Suppressor macrophage (primary cell): ENCODE results near the gene GOLPH3.
"Not testable (repeated sequence)": the region's sequence is repeated elsewhere in the genome, so short reads cannot be mapped to it uniquely, and the experiment has no call there.

Experiments
- DNase-seq, 4 experiments: peaks; one replicate each; pipeline ENCODE4 v3.0.0-alpha.2; 2020 to 2022

Gene GOLPH3

DNA sequence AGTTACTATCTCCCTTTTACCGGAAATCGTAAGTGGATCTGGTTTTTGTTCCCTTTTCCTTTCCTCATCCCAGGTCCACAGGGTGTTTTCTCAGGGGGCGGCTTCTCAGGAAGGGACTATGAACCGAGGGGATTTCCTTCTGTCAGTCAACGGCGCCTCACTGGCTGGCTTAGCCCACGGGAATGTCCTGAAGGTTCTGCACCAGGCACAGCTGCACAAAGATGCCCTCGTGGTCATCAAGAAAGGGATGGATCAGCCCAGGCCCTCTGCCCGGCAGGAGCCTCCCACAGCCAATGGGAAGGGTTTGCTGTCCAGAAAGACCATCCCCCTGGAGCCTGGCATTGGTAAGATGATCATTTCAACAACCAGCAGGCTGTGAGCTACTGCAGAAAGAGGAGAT, 75.8 kb downstream of the GOLPH3 start:
- DNase-seq: no peak

DNA sequence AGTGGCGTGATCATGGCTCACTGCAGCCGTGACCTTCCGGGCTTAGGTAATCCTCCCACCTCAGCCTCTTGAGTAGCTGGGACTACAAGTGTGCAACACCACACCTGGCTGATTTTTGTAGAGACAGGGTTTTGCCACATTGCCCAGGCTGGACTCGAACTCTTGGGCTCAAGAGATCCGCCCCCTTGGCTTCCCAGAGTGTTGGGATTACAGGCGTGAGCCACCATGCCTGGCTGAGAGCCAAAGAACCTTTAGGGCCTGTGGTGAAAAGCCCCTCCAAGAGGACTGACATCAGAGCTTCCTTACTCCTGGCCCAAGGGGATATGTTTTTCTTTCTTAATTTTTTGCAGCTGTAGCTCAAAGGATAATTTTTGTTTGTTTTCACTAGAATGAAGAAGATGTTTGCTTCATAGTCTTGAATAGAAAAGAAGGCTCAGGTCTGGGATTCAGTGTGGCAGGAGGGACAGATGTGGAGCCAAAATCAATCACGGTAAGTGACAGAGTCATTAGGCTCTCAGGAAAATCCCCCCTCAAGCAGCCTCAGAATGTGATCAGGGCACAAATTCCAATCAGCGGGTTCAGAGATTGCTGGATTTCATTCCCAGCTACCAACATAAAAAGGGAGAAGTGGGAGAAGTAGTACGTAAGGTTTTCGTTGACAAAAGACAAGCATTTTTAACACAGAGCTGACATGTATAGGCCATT, 77.1 kb downstream of the GOLPH3 start:
- no peak for DNase-seq

DNA sequence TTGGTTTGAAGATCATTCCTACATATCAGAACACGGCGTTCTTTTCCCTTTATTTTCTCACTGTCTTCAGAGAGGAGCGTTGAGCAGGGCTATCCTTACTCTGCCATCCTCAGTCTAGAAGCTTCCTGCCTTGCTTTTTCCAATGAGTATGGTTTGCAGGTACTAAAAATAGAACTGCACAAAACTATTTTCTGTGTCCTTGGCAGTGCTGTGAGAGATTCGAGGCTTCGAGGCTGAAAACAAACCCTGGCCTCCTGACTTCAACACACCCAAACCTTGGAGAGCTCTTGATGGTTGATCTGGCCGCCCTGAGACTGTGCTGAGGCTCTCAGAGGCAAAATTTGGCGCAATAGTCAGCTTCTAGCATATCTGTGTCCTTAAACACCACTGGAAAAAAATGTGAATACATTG, 78.9 kb downstream of the GOLPH3 start:
- DNase-seq: no peak

DNA sequence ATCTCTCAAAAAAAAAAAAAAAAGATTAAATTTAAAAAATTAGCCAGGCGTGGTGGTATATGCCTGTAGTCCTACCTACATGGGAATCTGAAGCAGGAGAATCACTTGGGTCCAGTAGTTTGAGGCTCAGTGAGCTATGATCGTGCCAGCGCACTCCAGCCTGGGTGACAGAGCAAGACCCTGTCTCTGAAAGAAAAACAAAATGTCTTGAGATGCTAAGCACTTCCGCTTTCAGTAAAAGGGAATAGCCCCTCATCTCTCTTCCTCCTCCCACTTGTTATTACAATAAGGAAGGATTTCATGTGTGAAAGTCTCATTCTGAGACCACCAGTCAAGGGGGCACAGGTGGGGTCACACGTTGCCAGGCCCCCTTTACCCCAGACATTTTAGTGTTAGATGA, 79.4 kb downstream of the GOLPH3 start:
- DNase-seq: no peak

DNA sequence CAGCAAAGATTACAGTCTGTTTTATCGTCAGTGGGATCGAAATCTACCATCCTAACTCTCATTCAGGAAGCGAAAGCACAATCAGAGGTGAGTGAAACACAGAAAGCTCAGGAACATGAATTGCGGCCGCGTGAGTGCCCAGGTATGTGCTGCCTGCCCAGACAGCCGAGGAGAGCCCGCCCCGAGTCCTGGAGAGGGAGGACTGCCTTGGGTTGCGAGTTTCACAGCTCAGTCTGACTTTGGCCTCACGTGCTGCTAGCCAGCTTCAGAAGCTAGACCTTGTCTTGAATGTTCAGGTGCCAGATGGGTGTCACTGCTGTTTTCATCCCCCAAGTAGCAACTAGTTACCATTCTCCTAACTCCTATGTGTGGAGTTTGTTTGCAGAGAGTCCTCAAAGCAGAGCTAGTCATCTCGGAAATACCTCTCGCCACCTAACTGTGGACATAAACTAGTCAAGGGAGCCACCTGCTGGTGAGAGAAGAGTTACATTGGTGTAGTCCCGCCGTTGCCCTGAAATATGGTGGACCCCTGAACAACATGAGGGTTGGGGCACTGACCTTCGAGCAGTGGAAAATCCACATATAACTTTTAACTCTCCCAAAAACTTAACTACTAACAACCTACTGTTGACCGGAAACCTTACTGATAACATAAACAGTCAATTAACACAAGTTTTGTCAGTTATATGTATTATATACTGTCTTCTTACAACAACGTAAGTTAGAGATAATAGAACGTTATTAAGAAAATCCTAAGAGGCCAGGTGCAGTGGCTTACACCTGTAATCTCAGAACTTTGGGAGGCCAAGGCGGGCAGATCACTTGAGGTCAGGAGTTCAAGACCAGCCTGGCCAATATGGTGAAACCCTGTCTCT, 80.9 kb downstream of the GOLPH3 start:
- DNase-seq: peak; percentile 72 to 83 (median 76)

DNA sequence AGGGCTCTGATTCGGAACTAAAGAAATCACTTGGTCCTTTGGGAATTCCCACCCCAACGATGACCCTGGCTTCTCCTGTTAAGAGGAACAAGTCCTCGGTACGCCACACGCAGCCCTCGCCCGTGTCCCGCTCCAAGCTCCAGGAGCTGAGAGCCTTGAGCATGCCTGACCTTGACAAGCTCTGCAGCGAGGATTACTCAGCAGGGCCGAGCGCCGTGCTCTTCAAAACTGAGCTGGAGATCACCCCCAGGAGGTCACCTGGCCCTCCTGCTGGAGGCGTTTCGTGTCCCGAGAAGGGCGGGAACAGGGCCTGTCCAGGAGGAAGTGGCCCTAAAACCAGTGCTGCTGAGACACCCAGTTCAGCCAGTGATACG, 83.4 kb downstream of the GOLPH3 start:
- no peak for DNase-seq

DNA sequence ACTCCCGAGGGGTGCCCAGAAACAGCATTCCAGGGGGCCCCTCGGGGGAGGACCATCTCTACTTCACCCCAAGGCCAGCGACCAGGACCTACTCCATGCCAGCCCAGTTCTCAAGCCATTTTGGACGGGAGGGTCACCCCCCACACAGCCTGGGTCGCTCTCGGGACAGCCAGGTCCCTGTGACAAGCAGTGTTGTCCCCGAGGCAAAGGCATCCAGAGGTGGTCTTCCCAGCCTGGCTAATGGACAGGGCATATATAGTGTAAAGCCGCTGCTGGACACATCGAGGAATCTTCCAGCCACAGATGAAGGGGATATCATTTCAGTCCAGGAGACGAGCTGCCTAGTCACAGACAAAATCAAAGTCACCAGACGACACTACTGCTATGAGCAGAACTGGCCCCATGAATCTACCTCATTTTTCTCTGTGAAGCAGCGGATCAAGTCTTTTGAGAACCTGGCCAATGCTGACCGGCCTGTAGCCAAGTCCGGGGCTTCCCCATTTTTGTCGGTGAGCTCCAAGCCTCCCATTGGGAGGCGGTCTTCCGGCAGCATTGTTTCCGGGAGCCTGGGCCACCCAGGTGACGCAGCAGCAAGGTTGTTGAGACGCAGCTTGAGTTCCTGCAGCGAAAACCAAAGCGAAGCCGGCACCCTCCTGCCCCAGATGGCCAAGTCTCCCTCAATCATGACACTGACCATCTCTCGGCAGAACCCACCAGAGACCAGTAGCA, 83.9 kb downstream of the GOLPH3 start:
- no peak for DNase-seq

DNA sequence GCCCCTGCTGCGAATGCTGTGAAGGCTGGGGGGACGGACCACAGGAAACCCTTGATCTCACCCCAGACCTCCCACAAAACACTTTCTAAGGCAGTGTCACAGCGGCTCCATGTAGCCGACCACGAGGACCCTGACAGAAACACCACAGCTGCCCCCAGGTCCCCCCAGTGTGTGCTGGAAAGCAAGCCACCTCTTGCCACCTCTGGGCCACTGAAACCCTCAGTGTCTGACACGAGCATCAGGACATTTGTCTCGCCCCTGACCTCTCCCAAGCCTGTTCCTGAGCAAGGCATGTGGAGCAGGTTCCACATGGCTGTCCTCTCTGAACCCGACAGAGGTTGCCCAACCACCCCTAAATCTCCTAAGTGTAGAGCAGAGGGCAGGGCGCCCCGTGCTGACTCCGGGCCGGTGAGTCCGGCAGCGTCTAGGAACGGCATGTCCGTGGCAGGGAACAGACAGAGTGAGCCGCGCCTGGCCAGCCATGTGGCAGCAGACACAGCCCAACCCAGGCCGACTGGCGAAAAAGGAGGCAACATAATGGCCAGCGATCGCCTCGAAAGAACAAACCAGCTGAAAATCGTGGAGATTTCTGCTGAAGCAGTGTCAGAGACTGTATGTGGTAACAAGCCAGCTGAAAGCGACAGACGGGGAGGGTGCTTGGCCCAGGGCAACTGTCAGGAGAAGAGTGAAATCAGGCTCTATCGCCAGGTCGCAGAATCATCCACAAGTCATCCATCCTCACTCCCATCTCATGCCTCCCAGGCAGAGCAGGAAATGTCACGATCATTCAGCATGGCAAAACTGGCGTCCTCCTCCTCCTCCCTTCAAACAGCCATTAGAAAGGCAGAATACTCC, 84.7 kb downstream of the GOLPH3 start:
- no peak for DNase-seq

DNA sequence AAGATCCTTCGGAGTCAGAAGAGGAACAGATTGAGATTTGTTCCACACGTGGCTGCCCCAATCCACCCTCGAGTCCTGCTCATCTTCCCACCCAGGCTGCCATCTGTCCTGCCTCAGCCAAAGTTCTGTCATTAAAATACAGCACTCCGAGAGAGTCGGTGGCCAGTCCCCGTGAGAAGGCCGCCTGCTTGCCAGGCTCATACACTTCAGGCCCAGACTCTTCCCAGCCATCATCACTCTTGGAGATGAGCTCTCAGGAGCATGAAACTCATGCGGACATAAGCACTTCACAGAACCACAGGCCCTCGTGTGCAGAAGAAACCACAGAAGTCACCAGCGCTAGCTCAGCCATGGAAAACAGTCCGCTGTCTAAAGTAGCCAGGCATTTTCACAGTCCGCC, 85.9 kb downstream of the GOLPH3 start:
- no peak for DNase-seq

DNA sequence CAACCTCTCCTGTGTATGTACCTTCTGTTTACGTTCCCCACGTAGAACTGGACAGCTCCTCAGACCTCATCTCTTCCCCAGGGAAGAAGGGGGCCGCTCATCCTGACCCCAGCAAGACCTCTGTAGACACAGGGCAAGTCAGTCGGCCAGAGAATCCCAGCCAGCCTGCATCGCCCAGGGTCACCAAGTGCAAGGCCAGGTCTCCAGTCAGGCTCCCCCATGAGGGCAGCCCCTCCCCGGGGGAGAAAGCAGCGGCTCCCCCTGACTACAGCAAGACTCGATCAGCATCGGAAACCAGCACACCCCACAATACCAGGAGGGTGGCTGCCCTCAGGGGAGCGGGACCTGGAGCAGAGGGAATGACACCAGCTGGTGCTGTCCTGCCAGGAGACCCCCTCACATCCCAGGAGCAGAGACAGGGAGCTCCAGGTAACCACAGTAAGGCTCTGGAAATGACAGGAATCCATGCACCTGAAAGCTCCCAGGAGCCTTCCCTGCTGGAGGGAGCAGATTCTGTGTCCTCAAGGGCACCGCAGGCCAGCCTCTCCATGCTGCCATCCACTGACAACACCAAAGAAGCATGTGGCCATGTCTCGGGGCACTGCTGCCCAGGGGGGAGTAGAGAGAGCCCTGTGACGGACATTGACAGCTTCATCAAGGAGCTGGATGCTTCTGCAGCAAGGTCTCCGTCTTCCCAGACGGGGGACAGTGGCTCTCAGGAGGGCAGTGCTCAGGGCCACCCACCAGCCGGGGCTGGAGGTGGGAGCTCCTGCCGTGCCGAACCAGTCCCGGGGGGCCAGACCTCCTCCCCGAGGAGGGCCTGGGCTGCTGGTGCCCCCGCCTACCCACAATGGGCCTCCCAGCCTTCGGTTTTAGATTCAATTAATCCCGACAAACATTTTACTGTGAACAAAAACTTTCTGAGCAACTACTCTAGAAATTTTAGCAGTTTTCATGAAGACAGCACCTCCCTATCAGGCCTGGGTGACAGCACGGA, 86.7 kb downstream of the GOLPH3 start:
- DNase-seq: no peak

DNA sequence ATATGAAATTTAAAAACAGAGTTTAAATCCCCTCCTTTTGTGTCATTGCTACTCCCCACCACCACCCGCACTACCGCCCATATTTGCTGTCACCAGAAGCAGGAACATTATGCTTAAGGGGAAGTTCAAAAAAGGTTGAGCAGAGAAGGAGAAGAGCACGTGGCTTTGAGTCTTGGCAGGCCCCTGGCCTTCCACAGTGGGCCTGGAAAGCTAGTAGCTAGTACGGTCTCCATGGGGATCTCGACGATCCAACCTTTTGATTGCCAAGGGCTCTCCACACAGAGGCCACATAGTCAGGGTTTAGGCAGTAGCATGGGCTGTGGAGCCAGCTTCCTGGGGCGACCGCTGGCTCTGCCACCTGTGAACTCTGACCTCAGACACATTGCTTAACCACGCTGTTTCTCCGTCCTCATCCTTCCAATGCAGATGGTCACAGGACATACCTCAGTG, 90.1 kb downstream of the GOLPH3 start:
- peak; percentile 77 to 85 (median 82) for DNase-seq

DNA sequence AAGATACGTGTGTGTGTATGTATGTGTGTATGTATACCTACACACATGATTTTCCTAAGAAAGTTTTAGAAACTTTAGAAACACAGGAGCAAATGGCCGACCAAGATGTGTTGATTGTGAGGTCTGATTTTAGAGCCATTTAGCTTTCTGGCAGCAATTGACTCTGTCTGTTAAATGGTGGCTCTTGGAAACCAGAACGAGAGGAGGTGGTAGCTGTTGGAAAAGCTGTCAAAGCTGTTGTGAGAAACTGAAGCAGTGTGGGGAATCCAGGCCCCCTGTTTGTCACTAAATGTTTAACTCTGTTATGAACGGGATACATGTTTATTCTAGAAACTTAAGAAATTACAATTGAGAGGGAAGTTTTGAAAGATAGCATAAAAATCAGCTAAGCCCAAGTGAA, 91.4 kb downstream of the GOLPH3 start:
- DNase-seq: no peak

DNA sequence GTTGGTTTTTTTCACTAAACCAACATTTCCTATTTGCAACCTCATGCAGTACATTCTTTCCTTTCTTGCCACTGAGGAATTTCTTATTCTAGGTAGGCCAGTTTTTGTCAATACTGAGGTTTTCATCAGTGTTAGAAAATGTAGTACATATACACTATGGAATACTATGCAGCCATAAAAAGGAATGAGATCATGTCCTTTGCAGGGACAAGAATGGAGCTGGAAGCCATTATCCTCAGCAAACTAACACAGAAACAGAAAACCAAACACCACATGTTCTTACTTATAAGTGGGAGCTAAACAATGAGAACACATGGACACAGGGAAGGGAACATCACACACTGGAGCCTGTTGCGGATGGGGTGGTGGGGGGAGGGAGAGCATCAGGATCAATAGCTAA, 93.6 kb downstream of the GOLPH3 start:
- not testable (repeated sequence) for DNase-seq

DNA sequence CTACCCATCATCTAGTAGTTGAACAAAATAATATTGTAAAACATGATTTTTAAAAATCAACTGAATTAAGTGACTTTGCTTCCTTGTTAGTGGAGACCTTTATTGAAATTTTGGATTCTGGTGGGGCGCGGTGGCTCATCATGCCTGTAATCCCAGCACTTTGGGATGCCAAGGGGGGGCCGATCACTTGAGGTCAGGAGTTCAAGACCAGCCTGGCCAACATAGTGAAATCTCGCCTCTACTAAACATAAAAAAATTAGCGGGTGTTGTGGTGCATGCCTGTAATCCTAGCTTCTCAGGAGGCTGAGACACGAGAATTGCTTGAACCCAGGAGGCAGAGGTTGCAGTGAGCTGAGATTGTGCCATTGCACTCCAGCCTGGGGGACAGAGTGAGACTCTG, 95.3 kb downstream of the GOLPH3 start:
- DNase-seq: not testable (repeated sequence)

DNA sequence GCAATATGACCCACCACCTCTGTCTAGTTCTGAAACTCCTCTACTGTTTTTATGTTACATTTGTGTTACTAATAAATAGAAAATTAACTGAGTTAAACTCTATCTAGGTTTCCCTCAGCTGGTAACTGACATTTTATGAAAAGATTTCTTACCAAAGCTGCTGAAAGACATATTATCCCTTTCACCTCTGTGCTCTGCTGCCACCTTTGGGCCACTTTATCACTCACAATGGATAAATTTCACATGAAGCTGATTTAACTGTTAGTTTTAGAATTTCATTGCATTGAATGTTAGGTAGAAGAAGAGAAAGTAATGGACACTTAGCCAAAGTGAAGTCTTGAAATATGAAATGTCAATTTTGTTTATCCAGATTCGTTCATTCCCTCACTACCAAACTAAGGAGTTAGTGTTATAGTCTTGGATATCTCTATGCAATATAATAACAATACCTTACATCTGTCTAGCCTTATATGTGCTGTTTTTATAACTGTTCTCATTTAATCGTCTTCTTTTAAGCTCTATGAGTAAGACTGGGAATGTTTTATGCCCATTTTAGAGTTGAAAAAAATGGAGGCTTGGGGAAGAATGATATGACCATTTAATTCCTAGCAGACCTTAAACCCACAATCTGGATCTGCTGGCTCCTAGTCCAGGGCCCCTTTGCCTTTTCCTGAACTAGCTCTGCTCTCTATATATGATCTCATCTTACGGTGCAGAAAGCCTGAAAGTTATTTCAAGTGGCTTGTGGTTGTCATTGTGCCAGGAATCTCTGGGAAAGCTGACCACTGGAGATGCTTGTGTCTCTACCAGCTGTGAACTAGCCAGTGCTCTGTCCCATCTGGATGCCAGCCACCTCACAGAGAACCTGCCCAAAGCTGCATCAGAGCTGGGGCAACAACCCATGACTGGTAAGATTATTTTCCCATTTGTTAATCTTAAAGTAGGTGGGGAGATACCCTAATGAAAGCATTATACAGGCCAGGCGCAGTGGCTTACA, 97.1 kb downstream of the GOLPH3 start:
- peak; percentile 69 to 76 (median 72) for DNase-seq
